ENCODE results near the gene ASIC2.

GRCh38 chr17:33233811-33234177 is 59.3 kb downstream of the ASIC2 start:
- TF ChIP-seq CTCF (conservative IDR thresholded peaks at IDR 0.05) (no peak), EZH2 (IDR thresholded peaks at IDR 0.05; ENCODE audit: low read depth) (no peak)
